GM23338 (cell line): ENCODE measurements around the gene SOX13. TPM values are rescaled to one million over a fixed set of nuclear protein-coding genes. Genes with fewer than 3 reads are reported as not detected.
"Not testable (repeated sequence)": the region's sequence is repeated elsewhere in the genome, so short reads cannot be mapped to it uniquely, and the experiment has no call there.

Experiments
- ATAC-seq: fragments of 200-7000 bp; cut with Tn5 transposase; 3 replicates; pipeline ENCODE4 v1.9.1; 2020
- DNase-seq: peaks from one replicate; pipeline ENCODE4 v3.0.0-alpha.2; 2015; ENCODE audit warnings: low spot score
- H2AFZ ChIP-seq: fragments of 200-600 bp; sonication (generic); 2 replicates; pipeline ENCODE4 v1.8.0; 2016; ENCODE audit warnings: antibody characterized with exemption, mild to moderate bottlenecking, moderate library complexity
- H3F3A ChIP-seq: fragments of 200-600 bp; sonication (generic); replicated peaks from 2 replicates; pipeline ENCODE4 v1.8.0; 2017; ENCODE audit warnings: antibody characterized with exemption, mixed run types, low read depth
- H3K27ac ChIP-seq: fragments of 200-600 bp; sonication (generic); 2 replicates; pipeline ENCODE4 v1.6.1; 2016; ENCODE audit warnings: low read depth
- H3K27me3 ChIP-seq: fragments of 200-600 bp; sonication (generic); 2 replicates; pipeline ENCODE4 v1.8.0; 2016; ENCODE audit warnings: mild to moderate bottlenecking, mixed run types, moderate library complexity; ENCODE audit not compliant: insufficient read depth
- H3K36me3 ChIP-seq: fragments of 200-600 bp; sonication (generic); 2 replicates; pipeline ENCODE4 v1.8.0; 2016; ENCODE audit warnings: mild to moderate bottlenecking; ENCODE audit not compliant: insufficient read depth
- H3K4me1 ChIP-seq: fragments of 200-600 bp; sonication (generic); 2 replicates; pipeline ENCODE4 v1.8.0; 2016; ENCODE audit warnings: mild to moderate bottlenecking, moderate library complexity; ENCODE audit not compliant: insufficient read depth
- H3K4me2 ChIP-seq: fragments of 200-600 bp; sonication (generic); 2 replicates; pipeline ENCODE4 v1.7.1; 2017; ENCODE audit warnings: mixed run types
- H3K4me3 ChIP-seq: fragments of 200-600 bp; sonication (generic); 2 replicates; pipeline ENCODE4 v1.6.1; 2016; ENCODE audit warnings: mixed run types
- H3K79me2 ChIP-seq: fragments of 200-600 bp; sonication (generic); replicated peaks from 2 replicates; pipeline ENCODE4 v1.8.0; 2017; ENCODE audit warnings: mild to moderate bottlenecking; ENCODE audit not compliant: insufficient read depth
- H3K9me2 ChIP-seq: fragments of 200-600 bp; sonication (generic); 2 replicates; pipeline ENCODE4 v1.8.0; 2017; ENCODE audit not compliant: insufficient read depth
- H4K20me1 ChIP-seq: fragments of 200-600 bp; sonication (generic); replicated peaks from 2 replicates; pipeline ENCODE4 v1.8.0; 2017; ENCODE audit warnings: mild to moderate bottlenecking; ENCODE audit not compliant: insufficient read depth
- H3K27ac Mint-ChIP-seq: 2 replicates; pipeline ENCODE4 v1.8.0; 2020; ENCODE audit warnings: inconsistent platforms, mild to moderate bottlenecking, moderate library complexity, mixed read lengths
- H3K27me3 Mint-ChIP-seq: 3 replicates; pipeline ENCODE4 v1.8.0; 2022; ENCODE audit warnings: low read depth, mild to moderate bottlenecking, moderate library complexity, mixed read lengths, inconsistent platforms; ENCODE audit not compliant: insufficient read depth, poor library complexity
- H3K36me3 Mint-ChIP-seq: 3 replicates; pipeline ENCODE4 v1.8.0; 2021; ENCODE audit warnings: low read depth, mild to moderate bottlenecking, inconsistent platforms, moderate library complexity, mixed read lengths
- H3K4me1 Mint-ChIP-seq: 3 replicates; pipeline ENCODE4 v1.8.0; 2020; ENCODE audit warnings: mild to moderate bottlenecking, inconsistent platforms, mixed read lengths
- H3K4me3 Mint-ChIP-seq: 3 replicates; pipeline ENCODE4 v1.8.0; 2021; ENCODE audit warnings: moderate library complexity, mild to moderate bottlenecking, inconsistent platforms, mixed read lengths
- H3K9me3 Mint-ChIP-seq: 3 replicates; pipeline ENCODE4 v1.8.0; 2020; ENCODE audit warnings: moderate library complexity, mild to moderate bottlenecking, inconsistent platforms, mixed read lengths
- EZH2phosphoT487 ChIP-seq: fragments of 200-600 bp; sonication (generic); IDR thresholded peaks from one replicate; pipeline ENCODE4 v1.8.1; 2018; ENCODE audit warnings: antibody characterized with exemption; ENCODE audit not compliant: unreplicated experiment
- JUNB ChIP-seq: IDR thresholded peaks from one replicate; pipeline ENCODE4 v1.6.1; 2016; ENCODE audit warnings: antibody characterized with exemption; ENCODE audit not compliant: unreplicated experiment
- NANOG ChIP-seq: IDR thresholded peaks from 2 replicates; pipeline ENCODE4 v1.6.1; 2016; ENCODE audit warnings: antibody characterized with exemption, borderline replicate concordance
- STAT1 ChIP-seq: IDR thresholded peaks from one replicate; pipeline ENCODE4 v1.6.1; 2016; ENCODE audit warnings: antibody characterized with exemption; ENCODE audit not compliant: unreplicated experiment
- ZNF114 ChIP-seq: fragments of 250-450 bp; sonication (Bioruptor Pico); IDR thresholded peaks from 2 replicates; pipeline ENCODE4 v1.5.0; 2020; ENCODE audit warnings: mild to moderate bottlenecking, moderate library complexity
- polyA plus RNA-seq: library from polyadenylated mRNA; unstranded; fragments of >200 nt; fragmentation: Nextera tagmentation; extraction: Ambion mirVana; gene quantifications from 2 replicates; pipeline ENCODE4 v1.2.1, GENCODE V29; 2016
- total RNA-seq: library from RNA; depleted of rRNA; stranded (reverse); fragments of >200 nt; shearing (Covaris generic); gene quantifications from 2 replicates; pipeline ENCODE4 v1.2.3, GENCODE V29; 2014
- TF ChIP-seq, protein P1 (sequence below): IDR thresholded peaks from one replicate; pipeline ENCODE4 v1.6.1; 2018; ENCODE audit warnings: antibody characterized with exemption; ENCODE audit not compliant: unreplicated experiment
- TF ChIP-seq, protein P2 (sequence below), 2 experiments: fragments of 200-600 bp in 1 of 2; sonication (generic) in 1 of 2; conservative IDR thresholded peaks; 2 replicates each; pipeline versions ENCODE4 v1.5.1 to v1.6.1; 2016 to 2017; ENCODE audit warnings: antibody characterized with exemption in 2 of 2, low read depth in 2 of 2, mild to moderate bottlenecking in 2 of 2, moderate library complexity in 1 of 2
- TF ChIP-seq, protein P3 (sequence below): fragments of 250-450 bp; sonication (Bioruptor Pico); IDR thresholded peaks from 2 replicates; pipeline ENCODE4 v1.5.0; 2020; ENCODE audit warnings: mild to moderate bottlenecking, moderate library complexity

SOX13 gene
- total and polyA plus RNA-seq, 2 experiments from 2014 or later: 28.6 to 123 TPM

DNA sequence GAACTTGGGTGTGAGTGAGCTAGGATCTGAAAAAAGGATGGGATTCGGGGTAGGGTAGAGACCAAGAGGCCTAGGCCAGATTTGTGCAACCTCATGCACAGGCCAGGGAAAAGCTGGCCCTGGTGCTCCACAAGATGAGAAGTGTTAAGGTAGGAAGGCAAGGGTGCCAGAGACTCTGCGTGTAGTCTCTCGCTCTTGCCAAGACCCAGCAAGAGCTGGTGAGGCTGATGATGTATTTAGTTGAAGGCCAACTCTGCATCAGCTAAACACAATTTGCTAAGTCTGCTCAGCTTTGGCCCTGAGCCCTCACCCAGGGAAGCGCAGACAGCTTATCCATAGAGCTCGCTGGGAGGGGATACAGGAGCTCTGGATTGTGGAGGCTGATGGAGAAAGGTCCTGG lies 26.6 kb upstream of the SOX13 start:
- no peaks in the 10 kb centered on the region for H3K9me3 Mint-ChIP-seq
- Histone ChIP-seq H3K4me2 (no peak overlapping the region), H2AFZ (no peak overlapping the region; the same call in 1 of the 2 replicates), H3K36me3 (no peaks in the 10 kb centered on the region), H3K27ac (no peak overlapping the region), H3K79me2 (no peaks in the 10 kb centered on the region), H3F3A (no peaks in the 10 kb centered on the region), H3K4me1 (no peaks in the 10 kb centered on the region), H3K9me2 (no peaks in the 10 kb centered on the region), H3K4me3 (no peak overlapping the region), H4K20me1 (no peaks in the 10 kb centered on the region), H3K27me3 (no peaks in the 10 kb centered on the region)
- H3K4me3 Mint-ChIP-seq: no peak overlapping the region
- no peaks in the 10 kb centered on the region for H3K36me3 Mint-ChIP-seq
- ATAC-seq (no peak), DNase-seq (no peak)
- no peak overlapping the region for H3K27ac Mint-ChIP-seq
- H3K4me1 Mint-ChIP-seq: peaks cover 3% of the 10 kb centered on the region
- peaks cover 9% of the 10 kb centered on the region for H3K27me3 Mint-ChIP-seq
- TF ChIP-seq JUNB: no peak
- no peak for TF ChIP-seq NANOG
- TF ChIP-seq, protein P1, sequence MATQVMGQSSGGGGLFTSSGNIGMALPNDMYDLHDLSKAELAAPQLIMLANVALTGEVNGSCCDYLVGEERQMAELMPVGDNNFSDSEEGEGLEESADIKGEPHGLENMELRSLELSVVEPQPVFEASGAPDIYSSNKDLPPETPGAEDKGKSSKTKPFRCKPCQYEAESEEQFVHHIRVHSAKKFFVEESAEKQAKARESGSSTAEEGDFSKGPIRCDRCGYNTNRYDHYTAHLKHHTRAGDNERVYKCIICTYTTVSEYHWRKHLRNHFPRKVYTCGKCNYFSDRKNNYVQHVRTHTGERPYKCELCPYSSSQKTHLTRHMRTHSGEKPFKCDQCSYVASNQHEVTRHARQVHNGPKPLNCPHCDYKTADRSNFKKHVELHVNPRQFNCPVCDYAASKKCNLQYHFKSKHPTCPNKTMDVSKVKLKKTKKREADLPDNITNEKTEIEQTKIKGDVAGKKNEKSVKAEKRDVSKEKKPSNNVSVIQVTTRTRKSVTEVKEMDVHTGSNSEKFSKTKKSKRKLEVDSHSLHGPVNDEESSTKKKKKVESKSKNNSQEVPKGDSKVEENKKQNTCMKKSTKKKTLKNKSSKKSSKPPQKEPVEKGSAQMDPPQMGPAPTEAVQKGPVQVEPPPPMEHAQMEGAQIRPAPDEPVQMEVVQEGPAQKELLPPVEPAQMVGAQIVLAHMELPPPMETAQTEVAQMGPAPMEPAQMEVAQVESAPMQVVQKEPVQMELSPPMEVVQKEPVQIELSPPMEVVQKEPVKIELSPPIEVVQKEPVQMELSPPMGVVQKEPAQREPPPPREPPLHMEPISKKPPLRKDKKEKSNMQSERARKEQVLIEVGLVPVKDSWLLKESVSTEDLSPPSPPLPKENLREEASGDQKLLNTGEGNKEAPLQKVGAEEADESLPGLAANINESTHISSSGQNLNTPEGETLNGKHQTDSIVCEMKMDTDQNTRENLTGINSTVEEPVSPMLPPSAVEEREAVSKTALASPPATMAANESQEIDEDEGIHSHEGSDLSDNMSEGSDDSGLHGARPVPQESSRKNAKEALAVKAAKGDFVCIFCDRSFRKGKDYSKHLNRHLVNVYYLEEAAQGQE: no peak
- TF ChIP-seq EZH2phosphoT487: no peak
- TF ChIP-seq, protein P2, sequence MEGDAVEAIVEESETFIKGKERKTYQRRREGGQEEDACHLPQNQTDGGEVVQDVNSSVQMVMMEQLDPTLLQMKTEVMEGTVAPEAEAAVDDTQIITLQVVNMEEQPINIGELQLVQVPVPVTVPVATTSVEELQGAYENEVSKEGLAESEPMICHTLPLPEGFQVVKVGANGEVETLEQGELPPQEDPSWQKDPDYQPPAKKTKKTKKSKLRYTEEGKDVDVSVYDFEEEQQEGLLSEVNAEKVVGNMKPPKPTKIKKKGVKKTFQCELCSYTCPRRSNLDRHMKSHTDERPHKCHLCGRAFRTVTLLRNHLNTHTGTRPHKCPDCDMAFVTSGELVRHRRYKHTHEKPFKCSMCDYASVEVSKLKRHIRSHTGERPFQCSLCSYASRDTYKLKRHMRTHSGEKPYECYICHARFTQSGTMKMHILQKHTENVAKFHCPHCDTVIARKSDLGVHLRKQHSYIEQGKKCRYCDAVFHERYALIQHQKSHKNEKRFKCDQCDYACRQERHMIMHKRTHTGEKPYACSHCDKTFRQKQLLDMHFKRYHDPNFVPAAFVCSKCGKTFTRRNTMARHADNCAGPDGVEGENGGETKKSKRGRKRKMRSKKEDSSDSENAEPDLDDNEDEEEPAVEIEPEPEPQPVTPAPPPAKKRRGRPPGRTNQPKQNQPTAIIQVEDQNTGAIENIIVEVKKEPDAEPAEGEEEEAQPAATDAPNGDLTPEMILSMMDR (conservative IDR thresholded peaks at IDR 0.05; ENCODE audit: low read depth in 2 of 2): no peak
- TF ChIP-seq ZNF114 (CRISPR knock-in tag): no peak
- TF ChIP-seq, protein P3, sequence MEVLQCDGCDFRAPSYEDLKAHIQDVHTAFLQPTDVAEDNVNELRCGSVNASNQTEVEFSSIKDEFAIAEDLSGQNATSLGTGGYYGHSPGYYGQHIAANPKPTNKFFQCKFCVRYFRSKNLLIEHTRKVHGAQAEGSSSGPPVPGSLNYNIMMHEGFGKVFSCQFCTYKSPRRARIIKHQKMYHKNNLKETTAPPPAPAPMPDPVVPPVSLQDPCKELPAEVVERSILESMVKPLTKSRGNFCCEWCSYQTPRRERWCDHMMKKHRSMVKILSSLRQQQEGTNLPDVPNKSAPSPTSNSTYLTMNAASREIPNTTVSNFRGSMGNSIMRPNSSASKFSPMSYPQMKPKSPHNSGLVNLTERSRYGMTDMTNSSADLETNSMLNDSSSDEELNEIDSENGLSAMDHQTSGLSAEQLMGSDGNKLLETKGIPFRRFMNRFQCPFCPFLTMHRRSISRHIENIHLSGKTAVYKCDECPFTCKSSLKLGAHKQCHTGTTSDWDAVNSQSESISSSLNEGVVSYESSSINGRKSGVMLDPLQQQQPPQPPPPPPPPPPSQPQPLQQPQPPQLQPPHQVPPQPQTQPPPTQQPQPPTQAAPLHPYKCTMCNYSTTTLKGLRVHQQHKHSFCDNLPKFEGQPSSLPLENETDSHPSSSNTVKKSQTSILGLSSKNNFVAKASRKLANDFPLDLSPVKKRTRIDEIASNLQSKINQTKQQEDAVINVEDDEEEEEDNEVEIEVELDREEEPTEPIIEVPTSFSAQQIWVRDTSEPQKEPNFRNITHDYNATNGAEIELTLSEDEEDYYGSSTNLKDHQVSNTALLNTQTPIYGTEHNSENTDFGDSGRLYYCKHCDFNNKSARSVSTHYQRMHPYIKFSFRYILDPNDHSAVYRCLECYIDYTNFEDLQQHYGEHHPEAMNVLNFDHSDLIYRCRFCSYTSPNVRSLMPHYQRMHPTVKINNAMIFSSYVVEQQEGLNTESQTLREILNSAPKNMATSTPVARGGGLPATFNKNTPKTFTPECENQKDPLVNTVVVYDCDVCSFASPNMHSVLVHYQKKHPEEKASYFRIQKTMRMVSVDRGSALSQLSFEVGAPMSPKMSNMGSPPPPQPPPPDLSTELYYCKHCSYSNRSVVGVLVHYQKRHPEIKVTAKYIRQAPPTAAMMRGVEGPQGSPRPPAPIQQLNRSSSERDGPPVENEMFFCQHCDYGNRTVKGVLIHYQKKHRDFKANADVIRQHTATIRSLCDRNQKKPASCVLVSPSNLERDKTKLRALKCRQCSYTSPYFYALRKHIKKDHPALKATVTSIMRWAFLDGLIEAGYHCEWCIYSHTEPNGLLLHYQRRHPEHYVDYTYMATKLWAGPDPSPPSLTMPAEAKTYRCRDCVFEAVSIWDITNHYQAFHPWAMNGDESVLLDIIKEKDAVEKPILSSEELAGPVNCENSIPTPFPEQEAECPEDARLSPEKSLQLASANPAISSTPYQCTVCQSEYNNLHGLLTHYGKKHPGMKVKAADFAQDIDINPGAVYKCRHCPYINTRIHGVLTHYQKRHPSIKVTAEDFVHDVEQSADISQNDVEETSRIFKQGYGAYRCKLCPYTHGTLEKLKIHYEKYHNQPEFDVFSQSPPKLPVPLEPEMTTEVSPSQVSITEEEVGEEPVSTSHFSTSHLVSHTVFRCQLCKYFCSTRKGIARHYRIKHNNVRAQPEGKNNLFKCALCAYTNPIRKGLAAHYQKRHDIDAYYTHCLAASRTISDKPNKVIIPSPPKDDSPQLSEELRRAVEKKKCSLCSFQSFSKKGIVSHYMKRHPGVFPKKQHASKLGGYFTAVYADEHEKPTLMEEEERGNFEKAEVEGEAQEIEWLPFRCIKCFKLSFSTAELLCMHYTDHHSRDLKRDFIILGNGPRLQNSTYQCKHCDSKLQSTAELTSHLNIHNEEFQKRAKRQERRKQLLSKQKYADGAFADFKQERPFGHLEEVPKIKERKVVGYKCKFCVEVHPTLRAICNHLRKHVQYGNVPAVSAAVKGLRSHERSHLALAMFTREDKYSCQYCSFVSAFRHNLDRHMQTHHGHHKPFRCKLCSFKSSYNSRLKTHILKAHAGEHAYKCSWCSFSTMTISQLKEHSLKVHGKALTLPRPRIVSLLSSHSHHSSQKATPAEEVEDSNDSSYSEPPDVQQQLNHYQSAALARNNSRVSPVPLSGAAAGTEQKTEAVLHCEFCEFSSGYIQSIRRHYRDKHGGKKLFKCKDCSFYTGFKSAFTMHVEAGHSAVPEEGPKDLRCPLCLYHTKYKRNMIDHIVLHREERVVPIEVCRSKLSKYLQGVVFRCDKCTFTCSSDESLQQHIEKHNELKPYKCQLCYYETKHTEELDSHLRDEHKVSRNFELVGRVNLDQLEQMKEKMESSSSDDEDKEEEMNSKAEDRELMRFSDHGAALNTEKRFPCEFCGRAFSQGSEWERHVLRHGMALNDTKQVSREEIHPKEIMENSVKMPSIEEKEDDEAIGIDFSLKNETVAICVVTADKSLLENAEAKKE (CRISPR knock-in tag): no peak
- no peak for TF ChIP-seq STAT1

DNA sequence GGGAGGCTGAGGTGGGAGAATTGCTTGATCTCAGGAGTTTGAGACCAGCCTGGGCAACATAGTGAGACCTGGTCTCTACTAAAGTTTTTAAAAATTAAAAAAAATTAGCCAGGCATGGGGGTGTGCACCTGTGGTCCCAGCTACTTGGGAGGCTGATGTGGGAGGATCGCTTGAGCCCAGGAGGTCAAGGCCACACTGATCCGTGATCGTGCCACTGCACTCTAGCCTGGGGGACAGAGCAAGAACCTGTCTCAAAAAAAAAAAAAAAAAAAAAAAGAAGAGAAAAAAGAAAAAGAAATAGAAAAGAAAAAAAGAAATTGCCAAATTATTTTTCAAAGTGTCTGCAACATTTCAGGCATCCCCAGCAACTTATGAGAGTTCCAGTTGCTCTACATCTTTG lies 24.1 kb upstream of the SOX13 start:
- not testable (repeated sequence) for DNase-seq, H3K79me2 ChIP-seq, H3K4me1 Mint-ChIP-seq, H4K20me1 ChIP-seq, H3K36me3 Mint-ChIP-seq, H3K27me3 ChIP-seq, ATAC-seq, H3K27me3 Mint-ChIP-seq, H3K4me3 ChIP-seq, H3K9me2 ChIP-seq, H3K27ac Mint-ChIP-seq, H3F3A ChIP-seq, H3K27ac ChIP-seq, H3K36me3 ChIP-seq, H3K9me3 Mint-ChIP-seq, H2AFZ ChIP-seq, H3K4me3 Mint-ChIP-seq, H3K4me2 ChIP-seq, H3K4me1 ChIP-seq
